GM12891 (cell line): ENCODE measurements around the gene AHI1.

Experiments used
- POLR2A ChIP-seq: IDR thresholded peaks from 2 replicates; pipeline ENCODE4 v1.6.1; 2011; ENCODE audit warnings: low read depth, low read length, control low read depth
- POLR2AphosphoS5 ChIP-seq: IDR thresholded peaks from 2 replicates; pipeline ENCODE4 v1.6.1; 2011; ENCODE audit warnings: low read depth, low read length, control low read depth
- POU2F2 ChIP-seq: IDR thresholded peaks from 2 replicates; pipeline ENCODE4 v1.6.1; 2011; ENCODE audit warnings: low read depth, mild to moderate bottlenecking, control low read depth, low read length, moderate library complexity
- SPI1 ChIP-seq: IDR thresholded peaks from 2 replicates; pipeline ENCODE4 v1.6.1; 2011; ENCODE audit warnings: low read depth, low read length, control low read depth
- TAF1 ChIP-seq: IDR thresholded peaks from 2 replicates; pipeline ENCODE4 v1.6.1; 2011; ENCODE audit warnings: low read depth, low read length, control low read depth

DNA sequence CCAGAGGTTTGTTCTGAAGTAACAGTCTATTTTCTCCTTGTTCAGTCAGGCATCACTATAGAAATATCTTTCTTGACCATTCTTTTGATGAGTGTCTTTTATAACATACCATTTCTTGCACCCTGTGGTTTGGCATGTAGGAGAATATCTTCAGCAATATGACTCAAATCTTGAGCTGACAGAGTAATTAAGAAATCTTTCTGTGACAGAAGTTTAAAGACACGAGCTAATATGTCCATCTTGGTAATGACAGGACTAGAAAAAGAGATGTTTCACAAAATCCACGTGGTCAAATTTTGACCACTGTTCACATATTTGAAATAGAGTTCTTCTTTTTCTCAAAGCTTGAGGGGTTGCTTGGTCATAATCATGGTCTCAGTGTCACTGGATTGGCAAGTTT lies 166.5 kb downstream of the AHI1 start:
- no peak for TF ChIP-seq TAF1
- no peak for TF ChIP-seq POLR2A
- no peak for TF ChIP-seq POLR2AphosphoS5
- TF ChIP-seq SPI1, result peak; percentile 48
- TF ChIP-seq POU2F2, result no peak
